Measurements from ENCODE around the gene MACROD1. TPM values are rescaled to one million over a fixed set of nuclear protein-coding genes. Genes with fewer than 3 reads are reported as not detected.

The MACROD1 gene
- total RNA-seq, 1 donor from 2014 or later: 27.8 TPM

DNA sequence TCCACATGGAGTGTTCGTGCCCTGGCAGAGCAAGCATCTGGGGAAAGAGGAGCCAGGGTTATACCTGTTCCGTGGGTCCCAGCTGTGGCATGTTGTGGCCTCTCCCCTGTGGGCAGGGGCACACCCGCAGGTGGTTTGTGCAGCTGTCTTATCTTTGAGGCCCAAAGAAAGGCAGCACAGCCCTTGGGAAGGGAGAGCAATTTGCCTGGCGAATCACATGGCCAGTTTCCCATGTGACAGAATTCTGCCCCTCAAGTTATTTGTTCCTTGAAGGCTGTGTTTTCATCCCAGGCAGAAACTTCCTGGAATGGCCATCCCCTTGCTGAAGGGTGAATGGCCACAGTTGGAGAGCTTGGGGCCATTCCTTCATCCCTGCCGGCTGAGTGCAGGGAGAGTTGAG, 207.9 kb downstream of the MACROD1 start:
- no peak overlapping the region for H3K4me3 ChIP-seq (ENCODE audit: low read depth, low read length)
- DNase-seq (ENCODE audit: low read depth): no peak
- TF ChIP-seq, protein P1, sequence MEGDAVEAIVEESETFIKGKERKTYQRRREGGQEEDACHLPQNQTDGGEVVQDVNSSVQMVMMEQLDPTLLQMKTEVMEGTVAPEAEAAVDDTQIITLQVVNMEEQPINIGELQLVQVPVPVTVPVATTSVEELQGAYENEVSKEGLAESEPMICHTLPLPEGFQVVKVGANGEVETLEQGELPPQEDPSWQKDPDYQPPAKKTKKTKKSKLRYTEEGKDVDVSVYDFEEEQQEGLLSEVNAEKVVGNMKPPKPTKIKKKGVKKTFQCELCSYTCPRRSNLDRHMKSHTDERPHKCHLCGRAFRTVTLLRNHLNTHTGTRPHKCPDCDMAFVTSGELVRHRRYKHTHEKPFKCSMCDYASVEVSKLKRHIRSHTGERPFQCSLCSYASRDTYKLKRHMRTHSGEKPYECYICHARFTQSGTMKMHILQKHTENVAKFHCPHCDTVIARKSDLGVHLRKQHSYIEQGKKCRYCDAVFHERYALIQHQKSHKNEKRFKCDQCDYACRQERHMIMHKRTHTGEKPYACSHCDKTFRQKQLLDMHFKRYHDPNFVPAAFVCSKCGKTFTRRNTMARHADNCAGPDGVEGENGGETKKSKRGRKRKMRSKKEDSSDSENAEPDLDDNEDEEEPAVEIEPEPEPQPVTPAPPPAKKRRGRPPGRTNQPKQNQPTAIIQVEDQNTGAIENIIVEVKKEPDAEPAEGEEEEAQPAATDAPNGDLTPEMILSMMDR (conservative IDR thresholded peaks at IDR 0.05; ENCODE audit: low read depth, low read length): no peak

DNA sequence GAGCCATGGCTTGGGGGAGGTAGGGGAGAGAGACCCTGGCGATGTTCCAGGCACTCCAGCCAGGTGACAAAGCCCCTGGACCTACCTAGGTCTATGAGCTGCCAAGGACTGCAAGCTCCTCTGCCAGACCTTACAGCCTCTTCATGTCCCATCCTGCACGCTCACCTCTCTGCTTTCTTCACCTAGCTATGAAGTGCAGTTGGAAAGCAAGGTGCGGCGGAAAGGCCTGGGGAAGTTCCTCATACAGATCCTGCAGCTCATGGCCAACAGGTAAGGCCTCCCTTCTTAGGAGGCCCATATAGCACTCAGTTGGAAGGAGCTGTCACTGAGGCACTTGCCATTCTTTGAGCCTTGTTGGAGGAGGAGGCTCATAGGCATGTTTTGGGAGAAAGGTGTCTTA, 213.3 kb downstream of the MACROD1 start:
- DNase-seq (ENCODE audit: low read depth): no peak
- H3K4me3 ChIP-seq (ENCODE audit: low read depth, low read length): no peak overlapping the region
- TF ChIP-seq, protein P1 (conservative IDR thresholded peaks at IDR 0.05; ENCODE audit: low read depth, low read length): no peak

DNA sequence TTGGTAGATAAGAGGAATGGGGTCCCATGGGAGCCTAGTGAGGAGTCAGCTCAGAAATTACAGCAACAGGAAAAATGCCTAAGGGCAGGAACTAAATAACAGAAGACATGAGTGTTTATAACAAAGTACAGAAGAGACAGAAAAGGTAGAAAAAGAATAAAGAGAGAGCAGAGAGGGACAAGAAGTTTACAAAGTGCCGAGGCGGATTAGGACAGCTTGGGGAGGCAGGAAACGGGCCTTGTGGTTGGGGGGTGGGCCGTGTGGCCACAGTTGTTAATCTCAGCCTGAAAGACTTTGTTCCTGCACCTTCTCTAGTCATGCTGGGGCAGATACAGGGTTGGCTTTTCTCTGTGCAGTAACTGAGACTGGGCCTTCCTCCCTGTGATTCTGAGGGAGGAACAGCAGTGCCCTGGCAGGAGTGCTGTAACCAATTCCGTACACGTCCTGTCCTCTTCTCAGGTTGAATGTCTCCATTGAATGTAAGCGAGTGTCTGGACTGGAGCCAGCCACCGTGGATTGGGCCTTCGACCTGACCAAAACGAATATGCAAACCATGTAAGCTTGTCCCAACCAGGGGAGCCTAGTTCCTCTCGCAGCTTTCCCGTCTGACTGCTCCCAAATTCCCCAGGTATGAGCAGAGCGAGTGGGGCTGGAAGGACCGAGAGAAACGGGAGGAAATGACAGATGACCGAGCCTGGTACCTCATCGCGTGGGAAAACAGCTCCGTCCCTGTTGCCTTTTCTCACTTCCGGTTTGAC, 214.0 kb downstream of the MACROD1 start:
- TF ChIP-seq, protein P1 (conservative IDR thresholded peaks at IDR 0.05; ENCODE audit: low read depth, low read length): no peak
- H3K4me3 ChIP-seq (ENCODE audit: low read depth, low read length): no peak overlapping the region
- DNase-seq (ENCODE audit: low read depth): no peak

Other genes starting within 250 kb of the MACROD1 start
- 3.1 and 4.8 TPM in 2 replicates for gene RCOR2, start 248.9 kb downstream of the MACROD1 start, total RNA-seq
- gene NAA40, start 227.1 kb downstream of the MACROD1 start, total RNA-seq: 17.6 and 19.4 TPM in 2 replicates
- 539 and 593 TPM in 2 replicates for gene COX8A, start 191.5 kb downstream of the MACROD1 start, total RNA-seq
- 109 and 204 TPM in 2 replicates for gene OTUB1, start 179.7 kb downstream of the MACROD1 start, total RNA-seq
- gene FLRT1, start 130.2 kb downstream of the MACROD1 start, total RNA-seq: not detected in 2 replicates
- gene STIP1, start 20.1 kb upstream of the MACROD1 start, total RNA-seq: 275 and 315 TPM in 2 replicates
- 0.29 and 2.8 TPM in 2 replicates for gene FERMT3, start 40.6 kb upstream of the MACROD1 start, total RNA-seq
- gene TRPT1, start 60.1 kb upstream of the MACROD1 start, total RNA-seq: 63.3 and 98.1 TPM in 2 replicates
- 69.2 and 91.9 TPM in 2 replicates for gene NUDT22, start 60.2 kb upstream of the MACROD1 start, total RNA-seq
- 12.5 and 17.6 TPM in 2 replicates for gene DNAJC4, start 64.4 kb upstream of the MACROD1 start, total RNA-seq
- 15.6 and 25.7 TPM in 2 replicates for gene VEGFB, start 68.5 kb upstream of the MACROD1 start, total RNA-seq
- 72.6 and 184 TPM in 2 replicates for gene FKBP2, start 75.0 kb upstream of the MACROD1 start, total RNA-seq
- gene PPP1R14B, start 80.8 kb upstream of the MACROD1 start, total RNA-seq: 674 and 753 TPM in 2 replicates
- 42.8 and 43.5 TPM in 2 replicates for gene PLCB3, start 85.4 kb upstream of the MACROD1 start, total RNA-seq
- 113 and 156 TPM in 2 replicates for gene BAD, start 118.6 kb upstream of the MACROD1 start, total RNA-seq
- 16.3 and 24.8 TPM in 2 replicates for gene GPR137, start 119.7 kb upstream of the MACROD1 start, total RNA-seq
- 0.51 TPM in 1 of 2 replicates, not detected in the other for gene KCNK4, start 125.2 kb upstream of the MACROD1 start, total RNA-seq
- gene CATSPERZ, start 134.2 kb upstream of the MACROD1 start, total RNA-seq: not detected in 2 replicates
- 47.2 and 61.9 TPM in 2 replicates for gene ESRRA, start 139.4 kb upstream of the MACROD1 start, total RNA-seq
- 359 and 470 TPM in 2 replicates for gene TRMT112, start 151.4 kb upstream of the MACROD1 start, total RNA-seq
- gene PRDX5, start 152.0 kb upstream of the MACROD1 start, total RNA-seq: 284 and 357 TPM in 2 replicates
- gene CCDC88B, start 174.1 kb upstream of the MACROD1 start, total RNA-seq: 2.5 and 4.8 TPM in 2 replicates
- 37.1 and 69.9 TPM in 2 replicates for gene RPS6KA4, start 193.0 kb upstream of the MACROD1 start, total RNA-seq

Measured in epithelial cell of proximal tubule (primary cell).